Measurements from ENCODE around the gene DCUN1D3.
"Not testable (repeated sequence)": the region's sequence is repeated elsewhere in the genome, so short reads cannot be mapped to it uniquely, and the experiment has no call there.

The DCUN1D3 gene

DNA sequence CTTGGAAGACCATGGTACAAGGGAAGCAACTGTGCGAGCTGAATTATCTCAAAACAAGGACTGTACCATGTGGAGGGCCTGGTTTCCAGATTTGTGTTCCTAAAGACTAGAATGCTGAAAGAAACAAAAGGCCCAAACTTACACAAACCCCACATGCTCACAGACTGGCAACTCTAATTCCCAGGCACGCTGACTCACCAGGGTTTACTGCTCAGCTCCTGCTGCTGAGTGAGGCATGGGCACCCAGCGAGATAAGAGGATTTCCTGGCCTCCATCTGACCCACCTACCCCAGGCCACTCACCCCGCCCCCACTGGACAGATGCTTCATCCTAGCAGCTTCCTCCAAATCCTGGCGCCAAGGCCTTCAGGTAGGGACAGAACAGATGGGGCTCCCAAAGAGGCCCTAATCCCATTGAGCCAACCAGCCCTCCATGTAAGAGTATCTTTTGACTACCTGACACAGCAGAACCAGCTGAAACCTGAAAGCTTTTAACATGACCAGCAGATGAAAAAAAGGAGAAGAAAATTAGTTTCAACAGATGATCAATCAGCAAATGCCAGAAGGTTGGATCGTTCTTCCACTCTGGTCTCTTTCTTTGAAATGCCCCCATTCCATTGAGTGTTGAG, 33.9 kb downstream of the DCUN1D3 start:
- in situ Hi-C loops (cut with MboI; ENCODE audit: low sequenced_read_pairs) = no loop called here

DNA sequence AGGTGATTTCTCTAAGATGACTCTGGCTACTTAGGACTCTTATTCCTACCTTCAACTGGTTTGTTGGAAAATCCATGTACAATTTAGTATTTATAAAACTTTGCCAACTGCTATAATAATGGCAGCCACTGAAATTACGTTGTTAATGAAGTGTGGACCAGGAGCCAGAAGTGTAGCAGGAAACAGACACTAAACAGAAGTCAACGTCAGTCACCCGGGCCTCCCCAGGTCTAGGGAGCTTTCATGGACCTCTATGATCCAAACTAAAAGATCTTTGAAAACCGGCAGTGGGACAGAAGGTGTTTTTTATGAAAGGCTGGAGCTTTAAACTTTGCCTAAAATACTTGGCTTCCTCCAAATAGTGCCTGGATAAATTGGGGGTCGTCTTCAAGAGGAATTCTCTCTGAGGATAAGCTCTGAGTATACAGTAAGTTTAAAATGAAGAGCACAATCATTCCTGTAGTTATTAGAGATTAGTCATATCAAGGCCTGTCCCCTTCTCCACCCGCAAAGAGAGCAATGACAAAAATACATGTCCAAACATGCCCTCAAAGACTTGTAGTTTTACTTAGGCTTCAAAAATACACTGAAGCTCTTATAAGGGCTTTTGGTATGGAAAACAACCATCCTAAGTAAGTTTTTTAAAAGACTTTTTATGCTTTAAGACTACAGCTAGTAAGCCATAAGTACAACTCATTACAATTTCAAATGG, 34.6 kb downstream of the DCUN1D3 start:
- in situ Hi-C loops (cut with MboI; ENCODE audit: low sequenced_read_pairs) = no loop called here

DNA sequence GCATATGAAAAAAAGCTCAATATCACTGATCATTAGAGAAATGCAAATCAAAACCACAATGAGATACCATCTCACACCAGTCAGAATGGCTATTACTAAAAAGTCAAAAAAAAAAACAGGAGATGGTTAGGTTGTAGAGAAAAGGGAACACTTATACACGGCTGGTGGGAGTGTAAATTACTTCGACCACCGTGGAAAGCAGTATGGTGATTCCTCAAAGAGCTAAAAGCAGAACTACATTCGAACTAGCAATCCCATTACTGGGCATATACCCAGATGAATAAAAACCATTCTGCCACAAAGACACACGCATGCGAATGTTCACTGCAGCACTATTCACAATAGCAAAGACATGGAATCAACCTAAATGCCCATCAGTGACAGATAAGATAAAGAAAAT, 35.8 kb downstream of the DCUN1D3 start:
- in situ Hi-C loops (cut with MboI; ENCODE audit: low sequenced_read_pairs) = not testable (repeated sequence)

DNA sequence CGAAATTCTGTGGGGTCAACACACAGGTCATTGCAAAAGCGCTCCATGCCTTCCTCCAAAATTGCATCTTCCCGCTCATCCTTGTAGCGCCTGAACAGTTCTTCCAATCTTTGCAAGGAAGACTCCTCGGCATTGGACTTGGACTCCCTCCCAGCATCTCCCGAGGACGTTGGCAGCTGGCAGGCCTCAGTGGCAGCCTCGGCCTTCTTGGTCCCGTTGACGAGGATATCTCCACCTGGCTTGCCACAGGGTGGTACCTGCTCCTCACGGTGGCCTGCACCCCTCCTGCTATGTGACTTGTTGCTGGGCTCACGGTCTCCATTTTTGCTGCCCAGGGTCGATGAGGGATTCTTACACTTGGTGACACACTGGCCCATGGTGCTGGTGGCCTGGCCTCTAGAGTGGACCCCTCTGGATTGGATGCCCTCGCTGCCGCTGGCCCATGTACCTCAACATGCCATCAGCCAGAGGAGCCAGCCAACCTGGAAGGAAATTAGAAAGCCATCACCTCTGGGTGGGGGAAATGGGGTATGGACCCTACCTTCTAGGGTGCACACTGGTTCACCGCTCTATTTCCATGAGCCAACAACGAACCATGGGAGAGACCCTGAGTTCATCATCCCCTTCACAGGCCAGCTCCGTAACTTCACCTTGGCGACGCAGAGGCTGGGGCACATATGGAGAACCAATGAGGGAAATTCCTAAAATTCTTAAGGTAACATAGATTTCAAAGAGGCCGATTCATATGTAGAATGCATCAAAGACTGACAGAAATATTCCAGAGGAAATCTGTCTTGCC, 37.8 kb downstream of the DCUN1D3 start:
- in situ Hi-C loops (cut with MboI; ENCODE audit: low sequenced_read_pairs) = no loop called here

DNA sequence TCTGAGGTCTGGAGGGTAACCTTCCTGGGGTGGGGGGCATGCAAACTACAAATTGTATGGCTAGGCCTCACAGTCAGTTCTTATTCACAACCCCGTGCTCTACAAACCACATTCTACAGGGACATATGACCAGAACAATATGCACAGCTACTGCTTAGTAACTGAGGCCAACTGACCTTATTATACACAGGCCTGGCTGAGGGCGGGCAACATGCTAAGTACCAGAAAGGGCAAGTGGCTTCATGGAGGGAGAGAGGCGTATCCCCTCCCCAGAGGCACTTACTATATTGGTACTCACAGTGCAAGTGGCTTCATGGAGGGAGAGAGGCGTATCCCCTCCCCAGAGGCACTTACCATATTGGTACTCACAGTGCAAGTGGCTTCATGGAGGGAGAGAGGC, 39.2 kb downstream of the DCUN1D3 start:
- in situ Hi-C loops (cut with MboI; ENCODE audit: low sequenced_read_pairs) = not testable (repeated sequence)

DNA sequence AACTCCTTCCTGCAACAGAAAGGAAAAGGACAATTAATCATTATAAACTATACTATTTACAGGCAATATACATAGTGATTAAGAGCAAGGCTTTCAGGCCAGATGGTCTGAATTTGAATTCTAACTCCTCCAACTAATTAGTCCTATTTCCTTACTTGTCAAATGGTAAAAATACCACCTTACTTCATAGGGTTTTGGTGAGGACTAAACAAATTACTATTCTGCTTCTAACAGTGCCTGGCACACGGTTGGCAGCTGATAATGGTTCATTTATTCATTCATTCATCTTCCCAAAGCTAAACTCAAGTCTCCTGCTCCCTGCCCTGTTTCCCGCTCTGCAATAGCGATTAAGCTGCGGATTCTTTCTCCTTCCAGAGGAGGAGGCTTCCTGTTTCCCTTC, 39.8 kb downstream of the DCUN1D3 start:
- in situ Hi-C loops (cut with MboI; ENCODE audit: low sequenced_read_pairs) = no loop called here

DNA sequence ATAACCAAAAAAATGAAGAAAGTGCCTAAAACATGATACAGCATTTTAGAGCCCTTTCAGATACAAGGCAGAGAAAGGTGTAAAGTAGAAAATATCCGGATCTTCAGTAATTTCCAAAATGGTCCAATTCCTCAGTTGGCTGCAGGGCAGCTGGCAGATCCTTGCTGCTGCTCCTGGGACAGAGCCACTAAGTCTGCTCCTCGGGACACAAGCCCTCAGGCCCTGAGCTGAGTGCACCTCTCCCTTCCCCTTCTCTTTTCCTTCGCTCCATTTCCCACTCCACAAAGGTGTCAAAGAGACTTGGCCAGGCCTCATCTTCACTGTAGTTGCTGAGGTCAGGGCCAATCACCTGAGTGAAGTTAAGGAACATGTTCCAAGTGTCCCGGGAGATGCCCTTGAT, 40.5 kb downstream of the DCUN1D3 start:
- in situ Hi-C loops (cut with MboI; ENCODE audit: low sequenced_read_pairs) = loop anchor here (10.0 kb wide), 1 partner anchor 225 kb away; no protein-coding TSS in a partner anchor

DNA sequence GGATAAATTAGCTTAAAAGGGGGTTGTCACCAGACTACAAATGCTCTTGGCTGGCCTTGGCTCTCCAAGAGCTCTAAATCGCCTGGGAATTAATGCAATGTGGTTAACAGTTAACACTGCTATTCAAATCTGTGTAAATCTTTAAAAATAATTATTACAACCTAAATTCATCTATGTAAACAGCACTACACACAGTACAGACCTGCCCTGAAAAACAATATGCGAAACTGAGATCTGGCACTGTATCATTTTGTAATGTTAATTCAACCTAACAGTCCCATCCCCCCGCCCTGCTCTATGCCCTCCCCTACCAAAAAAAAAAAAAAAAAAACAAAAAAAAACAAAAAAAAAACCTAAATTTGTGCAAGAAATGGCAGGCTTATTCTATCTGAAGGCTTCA, 40.9 kb downstream of the DCUN1D3 start:
- in situ Hi-C loops (cut with MboI; ENCODE audit: low sequenced_read_pairs) = loop anchor here (10.0 kb wide), 1 partner anchor 226 kb away; no protein-coding TSS in a partner anchor

DNA sequence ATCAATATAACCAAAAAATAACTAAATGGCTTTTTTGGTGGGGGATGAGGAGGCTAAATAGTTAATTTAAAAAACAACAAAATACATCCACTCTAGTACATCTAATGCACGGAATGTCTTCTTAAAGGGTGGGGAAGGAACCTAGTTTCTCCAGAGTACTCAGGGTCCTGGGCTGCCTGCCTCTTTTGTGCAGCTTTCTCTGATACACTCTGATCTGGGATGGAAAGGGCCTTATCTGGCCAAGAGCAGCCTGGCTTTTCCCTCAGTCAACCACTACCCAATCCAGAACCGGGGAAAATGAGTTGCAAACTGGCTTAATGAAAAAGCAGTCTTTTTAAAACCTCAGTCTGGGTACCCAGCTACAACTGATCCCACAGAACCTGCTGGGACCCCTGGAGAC, 42.9 kb downstream of the DCUN1D3 start:
- in situ Hi-C loops (cut with MboI; ENCODE audit: low sequenced_read_pairs) = loop anchor here (10.0 kb wide), 1 partner anchor 228 kb away; no protein-coding TSS in a partner anchor

DNA sequence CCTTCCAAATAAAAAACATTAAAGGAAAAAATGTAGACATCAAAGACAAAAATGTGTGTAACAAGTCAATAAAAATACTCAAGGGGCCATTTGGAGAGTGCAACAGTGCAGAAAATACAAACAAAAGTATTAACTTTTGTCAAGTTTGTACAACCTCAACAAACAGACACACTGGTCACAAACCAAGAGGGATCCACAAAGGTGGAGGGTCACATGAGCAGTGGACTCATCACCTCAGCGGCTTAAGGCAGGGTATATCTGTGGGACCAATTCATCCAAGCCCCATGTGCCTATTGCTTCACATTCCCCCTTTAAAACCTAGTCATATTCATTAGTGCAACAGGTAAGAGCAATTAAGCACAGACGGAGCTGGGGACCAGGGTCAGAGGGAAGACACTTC, 45.2 kb downstream of the DCUN1D3 start:
- in situ Hi-C loops (cut with MboI; ENCODE audit: low sequenced_read_pairs) = loop anchor here (10.0 kb wide), 1 partner anchor 230 kb away; no protein-coding TSS in a partner anchor

DNA sequence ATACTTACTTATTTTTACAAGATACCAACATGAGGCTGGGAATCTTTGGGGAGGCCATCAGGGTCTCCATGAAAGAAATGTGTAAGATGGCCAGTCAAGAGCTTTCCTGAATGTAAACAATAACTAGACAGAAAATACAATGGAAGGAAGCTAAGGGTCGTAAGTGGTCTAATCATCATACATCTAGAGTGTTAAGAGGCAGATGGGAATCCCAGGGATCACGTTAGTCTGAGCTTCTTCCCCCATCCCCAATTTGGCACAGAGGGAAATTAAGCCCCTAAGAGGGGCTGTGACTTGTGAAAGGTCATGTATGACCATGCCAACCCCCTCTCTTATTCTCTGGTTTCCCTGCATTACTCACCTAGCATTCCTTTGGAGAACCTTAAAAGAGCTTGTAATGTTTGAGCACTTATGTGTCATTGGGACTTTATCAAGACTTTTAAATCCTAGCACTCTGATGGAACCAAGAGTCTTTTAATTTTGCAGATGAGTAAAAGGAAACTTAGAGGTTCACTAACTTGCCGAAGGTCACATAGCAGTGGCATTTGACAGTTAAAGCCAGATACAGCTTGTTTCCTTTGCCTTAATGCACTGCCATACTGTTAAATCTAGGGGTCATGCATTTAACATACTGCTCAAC, 46.1 kb downstream of the DCUN1D3 start:
- in situ Hi-C loops (cut with MboI; ENCODE audit: low sequenced_read_pairs) = loop anchor here (10.0 kb wide), 1 partner anchor 231 kb away; no protein-coding TSS in a partner anchor

DNA sequence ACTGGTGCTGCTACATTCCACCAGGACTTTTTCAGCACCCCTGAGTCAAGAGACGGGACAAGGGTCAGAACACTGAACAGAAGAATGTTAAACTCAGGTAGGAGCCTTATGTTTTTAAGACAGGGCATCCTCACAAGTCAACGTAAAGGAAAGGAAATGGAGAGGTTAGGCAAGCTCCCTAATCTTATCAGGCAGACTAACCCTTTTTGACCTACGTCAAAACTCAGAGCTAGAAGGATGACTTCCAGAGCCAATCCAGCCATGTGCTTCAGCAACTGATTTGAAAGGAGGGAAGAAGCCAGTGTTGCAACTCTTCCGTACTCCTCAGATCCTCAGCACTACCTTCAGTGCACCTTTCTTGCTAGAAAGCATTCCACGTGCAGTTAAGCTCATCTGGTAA, 47.0 kb downstream of the DCUN1D3 start:
- in situ Hi-C loops (cut with MboI; ENCODE audit: low sequenced_read_pairs) = loop anchor here (10.0 kb wide), 1 partner anchor 232 kb away; no protein-coding TSS in a partner anchor

DNA sequence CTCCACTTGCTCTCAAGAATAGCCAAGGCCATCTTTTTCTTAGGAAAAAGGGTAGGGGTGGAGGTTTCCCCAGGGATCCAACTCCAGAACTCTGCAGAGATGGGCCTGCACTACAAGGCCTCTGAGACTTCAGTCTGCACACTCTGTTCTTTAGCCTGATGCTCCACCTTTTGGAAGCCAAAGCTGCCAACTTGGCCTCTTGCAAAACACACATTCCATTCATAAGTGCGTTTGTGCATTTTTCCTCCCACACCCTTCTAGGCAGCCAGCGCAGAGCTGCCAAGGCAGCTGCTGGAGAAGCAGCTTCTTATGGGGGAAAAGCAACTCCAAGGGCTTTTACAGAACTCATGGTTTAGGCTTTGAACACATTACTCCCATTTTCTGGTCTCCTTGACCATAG, 48.6 kb downstream of the DCUN1D3 start:
- in situ Hi-C loops (cut with MboI; ENCODE audit: low sequenced_read_pairs) = loop anchor here (10.0 kb wide), 1 partner anchor 233 kb away; no protein-coding TSS in a partner anchor

DNA sequence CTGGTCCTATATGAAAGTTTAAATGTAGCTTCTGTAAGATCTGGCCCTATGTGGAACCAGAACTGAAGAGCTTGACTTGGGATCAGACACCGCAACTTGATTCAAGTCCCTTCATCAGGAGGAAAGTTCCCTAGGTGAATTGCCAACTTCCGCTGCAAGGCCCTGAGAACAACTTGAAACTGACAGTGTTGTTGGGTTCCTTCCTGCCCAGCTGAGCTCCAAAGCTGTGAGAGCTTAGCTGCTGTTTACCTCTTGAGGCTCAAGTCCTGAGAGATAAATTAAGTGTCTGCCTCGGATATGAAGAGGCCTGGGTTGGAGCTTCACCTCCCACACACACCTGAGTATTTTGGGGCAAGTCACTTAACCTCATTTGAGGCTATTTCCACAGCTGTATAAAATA, 49.2 kb downstream of the DCUN1D3 start:
- in situ Hi-C loops (cut with MboI; ENCODE audit: low sequenced_read_pairs) = loop anchor here (10.0 kb wide), 1 partner anchor 234 kb away; no protein-coding TSS in a partner anchor

DNA sequence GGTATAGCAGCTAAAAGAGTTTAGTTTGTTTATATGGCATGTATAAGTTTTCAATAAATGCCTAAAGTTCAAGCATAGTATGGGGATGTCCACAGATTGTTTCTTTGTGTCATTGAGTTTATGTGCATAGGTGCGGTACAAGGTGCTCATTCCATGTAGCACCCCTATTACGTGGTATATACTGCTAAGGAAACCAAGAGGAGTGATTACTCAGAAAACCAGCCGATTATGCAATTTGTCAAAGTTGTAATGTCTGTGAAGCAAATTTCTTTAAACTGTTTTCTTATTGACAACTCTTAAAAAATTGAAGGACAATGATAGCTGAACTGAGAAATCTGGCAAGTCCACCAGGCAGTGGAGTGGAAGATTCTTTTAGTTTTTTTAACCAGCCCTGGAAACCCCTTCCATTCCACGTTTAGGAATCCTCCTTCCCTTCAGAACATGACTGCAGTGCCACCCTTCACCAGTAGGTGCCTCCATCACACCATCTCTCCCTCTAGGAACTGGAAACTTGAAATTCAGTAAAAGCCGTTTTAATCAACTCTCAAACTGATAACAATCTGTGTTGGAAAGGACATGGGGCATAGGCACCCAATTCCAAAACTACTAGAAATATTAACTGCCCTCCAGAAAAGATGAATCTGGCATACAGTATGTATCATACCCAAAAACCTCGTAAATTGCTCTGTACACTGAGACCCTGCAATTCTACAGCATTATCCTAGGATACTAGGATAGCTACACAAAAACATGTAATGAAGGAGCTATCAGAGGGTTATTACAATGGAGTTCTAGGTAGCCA, 50.4 kb downstream of the DCUN1D3 start:
- in situ Hi-C loops (cut with MboI; ENCODE audit: low sequenced_read_pairs) = loop anchor here (10.0 kb wide), 1 partner anchor 235 kb away; no protein-coding TSS in a partner anchor

DNA sequence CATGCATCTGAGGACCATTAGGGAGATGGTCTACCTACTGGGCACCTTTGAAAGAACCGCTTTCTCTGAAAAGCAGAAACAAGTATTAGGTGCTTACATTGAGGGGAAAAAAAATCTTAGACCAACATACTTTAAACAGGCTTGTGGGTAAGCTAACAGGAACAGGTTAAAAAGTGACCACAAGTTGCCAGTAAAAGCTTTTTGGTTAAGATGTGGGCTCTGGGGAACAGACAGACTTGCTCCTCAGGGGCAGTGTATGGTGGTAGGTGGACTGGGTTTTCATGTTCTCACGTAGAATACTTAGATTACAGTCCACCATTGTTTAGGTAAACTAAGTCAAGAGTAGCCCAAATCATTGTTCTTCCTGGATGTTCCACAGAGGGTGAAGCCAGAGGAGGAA, 52.6 kb downstream of the DCUN1D3 start:
- in situ Hi-C loops (cut with MboI; ENCODE audit: low sequenced_read_pairs) = no loop called here

DNA sequence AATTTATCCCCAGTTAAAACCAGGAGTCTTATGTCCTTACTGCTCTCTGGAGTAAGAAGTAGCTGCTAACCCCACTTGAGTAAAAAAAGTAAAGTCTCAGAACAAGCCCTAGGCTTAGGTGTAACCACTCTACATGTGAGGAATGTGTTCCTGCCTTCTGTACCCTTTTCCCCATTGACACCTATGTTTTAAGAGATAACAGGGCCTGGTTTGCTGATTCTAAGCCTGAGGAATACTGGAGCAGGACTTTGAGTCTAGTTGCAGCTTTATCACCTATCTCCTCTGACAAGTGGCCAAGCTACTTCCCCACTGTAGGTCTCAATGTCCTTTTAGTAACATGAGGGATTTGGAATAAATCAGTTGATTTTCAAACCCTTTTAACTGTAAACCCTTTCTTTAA, 53.6 kb downstream of the DCUN1D3 start:
- in situ Hi-C loops (cut with MboI; ENCODE audit: low sequenced_read_pairs) = no loop called here

DNA sequence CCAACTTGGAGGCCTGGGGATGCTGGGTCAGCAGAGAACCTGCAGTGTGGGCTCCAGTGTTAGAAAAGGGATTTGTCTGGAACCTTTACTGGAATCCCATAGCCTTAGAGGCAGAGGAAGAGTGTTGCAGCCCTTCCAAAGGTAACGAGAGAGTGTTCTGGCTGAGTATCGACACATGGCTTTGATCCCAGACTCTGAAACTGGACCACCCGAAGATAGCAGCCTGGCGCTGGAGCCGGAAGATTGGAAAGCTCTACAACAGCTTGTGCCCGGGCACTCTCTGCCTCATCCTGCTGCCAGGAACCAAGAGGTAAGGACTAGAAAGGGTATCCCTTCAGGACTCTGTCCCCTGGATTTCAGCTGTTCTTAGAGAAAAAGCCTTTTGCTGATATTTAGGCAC, 54.1 kb downstream of the DCUN1D3 start:
- in situ Hi-C loops (cut with MboI; ENCODE audit: low sequenced_read_pairs) = no loop called here

DNA sequence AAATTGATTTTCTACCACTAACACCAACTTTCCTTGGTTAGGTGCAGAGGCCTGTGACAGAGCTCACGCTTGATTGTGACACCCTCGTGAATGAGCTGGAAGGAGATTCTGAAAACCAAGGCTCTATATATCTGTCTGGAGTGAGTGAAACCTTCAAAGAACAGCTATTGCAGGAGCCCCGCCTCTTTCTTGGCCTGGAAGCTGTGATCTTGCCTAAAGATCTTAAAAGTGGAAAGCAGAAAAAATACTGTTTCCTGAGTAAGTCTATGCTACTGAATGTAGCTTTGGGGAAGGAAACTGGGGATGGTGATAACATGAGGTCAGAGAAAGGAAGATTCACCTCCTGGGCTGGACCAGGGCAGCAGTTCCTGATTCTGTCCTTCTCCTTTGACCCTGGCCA, 55.6 kb downstream of the DCUN1D3 start:
- in situ Hi-C loops (cut with MboI; ENCODE audit: low sequenced_read_pairs) = no loop called here

DNA sequence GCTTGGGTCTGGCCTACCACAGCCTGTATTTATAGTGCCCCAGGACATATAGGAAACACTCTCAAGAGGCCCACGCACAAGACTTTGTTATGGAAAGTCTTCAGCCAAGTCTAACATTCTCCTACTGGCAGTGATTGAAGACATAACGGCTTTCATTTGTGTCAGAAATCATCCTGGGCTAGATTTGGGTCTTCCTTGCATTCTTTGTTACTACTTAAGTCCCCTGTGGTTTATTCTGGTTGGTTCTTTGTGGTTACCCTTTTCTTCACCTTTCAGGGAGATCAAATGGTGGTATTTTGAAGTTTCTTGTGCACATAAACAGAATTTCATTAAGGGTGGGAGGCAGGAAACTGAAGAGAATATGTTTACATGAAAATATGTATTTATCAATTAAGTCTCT, 56.1 kb downstream of the DCUN1D3 start:
- in situ Hi-C loops (cut with MboI; ENCODE audit: low sequenced_read_pairs) = no loop called here

Measured in HL-60/S4 treated with retinoic acid at 250 ng/mL for 4 days and 3 days (cell line).